ENCODE data around the gene CRISP1.

The CRISP1 gene

DNA sequence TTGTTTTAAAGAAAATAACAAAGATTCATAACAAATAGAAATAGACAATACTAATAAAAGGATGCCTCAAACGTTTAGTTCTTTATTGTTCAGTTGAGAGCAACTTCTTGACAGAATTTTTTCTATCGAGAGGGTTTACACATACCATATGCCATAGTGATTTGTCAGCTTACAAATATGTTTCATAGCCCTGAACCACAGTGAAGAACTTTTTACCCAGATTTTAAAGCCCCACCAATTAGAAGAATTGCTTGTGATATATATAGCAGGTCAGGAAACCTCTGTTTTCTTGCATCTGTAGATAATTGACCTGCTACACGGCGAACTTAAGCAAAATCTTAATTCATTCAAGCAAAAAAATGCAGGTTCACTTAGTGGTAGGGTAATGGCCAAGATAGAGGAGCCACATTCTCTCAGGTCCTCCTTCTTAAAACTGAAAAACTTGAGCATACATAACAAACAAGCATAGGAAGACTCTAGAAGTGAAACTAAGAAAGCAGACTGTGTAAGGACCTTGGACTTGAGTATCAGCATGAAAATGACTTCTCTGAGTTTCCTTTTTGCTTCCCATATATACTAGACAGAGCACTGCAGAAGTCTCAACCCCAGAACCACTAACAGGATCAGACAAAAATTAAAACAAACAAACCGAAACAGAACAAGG, 39.5 kb downstream of the CRISP1 start:
- DNase-seq (ENCODE audit: low spot score), result no peak
- in situ Hi-C loops (cut with MboI; ENCODE audit: low pct_unique_long_range_greater_than_20kb, low sequenced_read_pairs, unreplicated experiment), result no loop called here
- TF ChIP-seq, protein P1, sequence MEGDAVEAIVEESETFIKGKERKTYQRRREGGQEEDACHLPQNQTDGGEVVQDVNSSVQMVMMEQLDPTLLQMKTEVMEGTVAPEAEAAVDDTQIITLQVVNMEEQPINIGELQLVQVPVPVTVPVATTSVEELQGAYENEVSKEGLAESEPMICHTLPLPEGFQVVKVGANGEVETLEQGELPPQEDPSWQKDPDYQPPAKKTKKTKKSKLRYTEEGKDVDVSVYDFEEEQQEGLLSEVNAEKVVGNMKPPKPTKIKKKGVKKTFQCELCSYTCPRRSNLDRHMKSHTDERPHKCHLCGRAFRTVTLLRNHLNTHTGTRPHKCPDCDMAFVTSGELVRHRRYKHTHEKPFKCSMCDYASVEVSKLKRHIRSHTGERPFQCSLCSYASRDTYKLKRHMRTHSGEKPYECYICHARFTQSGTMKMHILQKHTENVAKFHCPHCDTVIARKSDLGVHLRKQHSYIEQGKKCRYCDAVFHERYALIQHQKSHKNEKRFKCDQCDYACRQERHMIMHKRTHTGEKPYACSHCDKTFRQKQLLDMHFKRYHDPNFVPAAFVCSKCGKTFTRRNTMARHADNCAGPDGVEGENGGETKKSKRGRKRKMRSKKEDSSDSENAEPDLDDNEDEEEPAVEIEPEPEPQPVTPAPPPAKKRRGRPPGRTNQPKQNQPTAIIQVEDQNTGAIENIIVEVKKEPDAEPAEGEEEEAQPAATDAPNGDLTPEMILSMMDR (IDR thresholded peaks at IDR 0.05; ENCODE audit: extremely low read depth, insufficient read depth, missing control alignments), result no peak

DNA sequence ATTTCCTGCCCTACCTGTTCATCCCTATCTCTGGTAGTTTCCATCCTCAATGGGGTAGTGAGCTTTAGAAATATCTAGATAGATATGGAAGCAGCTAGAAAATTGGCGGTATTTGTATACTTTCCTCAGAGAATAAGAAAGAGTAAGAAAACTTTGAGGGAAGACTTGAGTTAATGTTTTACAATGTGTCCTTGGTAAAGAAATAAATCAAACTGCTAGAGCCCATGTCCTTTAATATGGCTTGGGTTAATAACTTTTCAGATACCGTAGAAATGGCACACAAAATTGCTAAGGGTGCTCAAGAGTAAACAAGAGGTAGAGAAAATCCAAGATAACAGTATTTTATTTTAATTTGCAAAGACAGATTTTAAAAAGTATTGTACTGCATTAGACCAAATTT, 51.2 kb downstream of the CRISP1 start:
- no peak for DNase-seq (ENCODE audit: low spot score)
- in situ Hi-C loops (cut with MboI; ENCODE audit: low pct_unique_long_range_greater_than_20kb, low sequenced_read_pairs, unreplicated experiment), result no loop called here
- TF ChIP-seq, protein P1 (IDR thresholded peaks at IDR 0.05; ENCODE audit: extremely low read depth, insufficient read depth, missing control alignments), result no peak

DNA sequence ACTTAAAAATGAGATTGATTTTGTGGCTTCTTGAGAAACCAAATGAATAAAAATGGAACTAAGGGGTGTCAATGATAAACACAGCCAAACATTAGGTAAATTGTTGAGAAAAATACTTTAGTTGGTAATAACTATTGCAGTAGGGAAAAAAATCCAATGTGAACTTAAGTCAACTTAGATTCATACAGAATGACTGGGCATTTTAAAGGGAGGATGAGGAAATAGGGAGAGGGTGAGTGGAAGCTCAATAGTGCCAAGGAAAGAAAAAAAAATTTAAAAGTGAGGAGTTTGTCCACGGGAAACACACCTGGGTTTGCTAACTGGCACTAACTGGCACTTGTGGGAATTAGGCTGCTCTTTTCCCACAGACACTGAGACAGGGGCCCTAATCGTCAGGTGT, 53.1 kb downstream of the CRISP1 start:
- in situ Hi-C loops (cut with MboI; ENCODE audit: low pct_unique_long_range_greater_than_20kb, low sequenced_read_pairs, unreplicated experiment), result no loop called here
- TF ChIP-seq, protein P1 (IDR thresholded peaks at IDR 0.05; ENCODE audit: extremely low read depth, insufficient read depth, missing control alignments), result no peak
- DNase-seq (ENCODE audit: low spot score), result no peak

DNA sequence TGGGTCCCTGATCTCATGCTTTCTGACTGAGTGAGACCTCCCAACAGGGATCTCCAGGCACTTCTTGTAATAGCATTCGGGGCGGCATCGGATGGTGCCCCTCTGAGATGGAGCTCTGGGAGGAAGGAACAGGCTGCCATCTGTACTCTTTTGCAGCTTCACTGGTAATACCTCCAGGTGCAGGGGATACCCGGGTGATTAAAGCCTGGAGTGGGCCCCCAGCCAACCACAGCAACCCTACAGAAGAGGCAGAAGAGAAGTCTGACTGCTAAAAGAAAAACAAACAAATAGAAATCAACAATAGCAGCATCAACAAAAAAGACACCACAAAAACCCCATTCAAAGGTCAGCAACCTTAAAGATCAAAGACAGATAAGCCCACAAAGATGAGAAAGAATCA, 60.2 kb downstream of the CRISP1 start:
- DNase-seq (ENCODE audit: low spot score), result no peak
- TF ChIP-seq, protein P1 (IDR thresholded peaks at IDR 0.05; ENCODE audit: extremely low read depth, insufficient read depth, missing control alignments), result no peak
- in situ Hi-C loops (cut with MboI; ENCODE audit: low pct_unique_long_range_greater_than_20kb, low sequenced_read_pairs, unreplicated experiment), result no loop called here

DNA sequence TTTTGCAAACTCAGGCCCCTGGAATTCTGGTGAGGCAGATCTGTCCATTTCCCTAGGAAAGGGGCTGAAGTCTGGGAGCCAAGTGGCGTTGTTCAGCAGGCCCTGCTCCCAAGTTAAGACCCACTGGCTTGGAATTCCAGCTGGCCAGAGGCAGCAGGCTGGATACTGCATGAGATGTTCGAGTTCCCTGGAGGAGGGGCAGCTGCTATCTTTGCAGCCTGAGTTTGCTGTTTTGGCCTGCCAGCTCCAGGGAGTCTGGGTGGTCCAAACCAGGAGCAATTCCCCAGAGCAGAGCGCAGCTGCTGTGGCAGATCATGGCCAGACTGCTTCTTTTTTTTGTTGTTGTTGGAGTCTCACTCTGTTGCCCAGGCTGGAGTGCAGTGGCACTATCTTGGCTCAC, 61.1 kb downstream of the CRISP1 start:
- DNase-seq (ENCODE audit: low spot score), result no peak
- TF ChIP-seq, protein P1 (IDR thresholded peaks at IDR 0.05; ENCODE audit: extremely low read depth, insufficient read depth, missing control alignments), result no peak
- in situ Hi-C loops (cut with MboI; ENCODE audit: low pct_unique_long_range_greater_than_20kb, low sequenced_read_pairs, unreplicated experiment), result no loop called here

DNA sequence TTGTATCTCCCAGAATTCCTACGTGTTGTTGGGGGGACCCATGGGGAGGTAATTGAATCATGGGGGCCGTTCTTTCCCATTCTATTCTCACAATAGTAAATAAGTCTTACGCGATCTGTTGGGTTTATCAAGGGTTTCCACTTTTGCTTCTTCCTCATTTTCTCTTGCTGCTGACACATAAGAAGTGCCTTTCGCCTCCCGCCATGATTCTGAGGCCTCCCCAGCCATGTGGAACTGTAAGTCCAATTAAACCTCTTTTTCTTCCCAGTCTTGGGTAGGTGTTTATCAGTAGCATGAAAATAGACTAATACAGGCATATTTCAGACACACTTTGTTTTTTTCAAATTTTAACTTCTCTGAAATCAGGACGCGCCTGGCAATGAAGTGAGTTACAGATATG, 64.8 kb downstream of the CRISP1 start:
- DNase-seq (ENCODE audit: low spot score), result no peak
- TF ChIP-seq, protein P1 (IDR thresholded peaks at IDR 0.05; ENCODE audit: extremely low read depth, insufficient read depth, missing control alignments), result no peak
- in situ Hi-C loops (cut with MboI; ENCODE audit: low pct_unique_long_range_greater_than_20kb, low sequenced_read_pairs, unreplicated experiment), result no loop called here

Measured in GM13977 (cell line).